Gastroesophageal sphincter (tissue), 3 donors: ENCODE measurements around the gene TRMT112.

ENCODE experiments used
- EP300 ChIP-seq: sonication (generic); formaldehyde crosslinking; IDR thresholded peaks from one replicate; pipeline ENCODE4 v1.6.1; 2017; ENCODE audit warnings: antibody characterized with exemption, mild to moderate bottlenecking
- POLR2A ChIP-seq, 2 donors: fragments of 450-650 bp; IDR thresholded peaks; one replicate each; pipeline ENCODE4 v1.6.1; 2017; ENCODE audit warnings: antibody characterized with exemption in 2 of 2, mild to moderate bottlenecking in 2 of 2, moderate library complexity in 1 of 2
- POLR2AphosphoS5 ChIP-seq: sonication (generic); formaldehyde crosslinking; IDR thresholded peaks from one replicate; pipeline ENCODE4 v1.6.1; 2017; ENCODE audit warnings: antibody characterized with exemption
- TF ChIP-seq, protein P1 (sequence below), 4 experiments: fragments of 200-600 bp in 2 of 4; fragments of 450-650 bp in 2 of 4; sonication (generic) in 1 of 4; IDR thresholded peaks; one replicate each; pipeline ENCODE4 v1.5.1; 2017 to 2019; ENCODE audit warnings: antibody characterized with exemption in 4 of 4, mild to moderate bottlenecking in 2 of 4, moderate library complexity in 2 of 4

- TF ChIP-seq, protein P1, sequence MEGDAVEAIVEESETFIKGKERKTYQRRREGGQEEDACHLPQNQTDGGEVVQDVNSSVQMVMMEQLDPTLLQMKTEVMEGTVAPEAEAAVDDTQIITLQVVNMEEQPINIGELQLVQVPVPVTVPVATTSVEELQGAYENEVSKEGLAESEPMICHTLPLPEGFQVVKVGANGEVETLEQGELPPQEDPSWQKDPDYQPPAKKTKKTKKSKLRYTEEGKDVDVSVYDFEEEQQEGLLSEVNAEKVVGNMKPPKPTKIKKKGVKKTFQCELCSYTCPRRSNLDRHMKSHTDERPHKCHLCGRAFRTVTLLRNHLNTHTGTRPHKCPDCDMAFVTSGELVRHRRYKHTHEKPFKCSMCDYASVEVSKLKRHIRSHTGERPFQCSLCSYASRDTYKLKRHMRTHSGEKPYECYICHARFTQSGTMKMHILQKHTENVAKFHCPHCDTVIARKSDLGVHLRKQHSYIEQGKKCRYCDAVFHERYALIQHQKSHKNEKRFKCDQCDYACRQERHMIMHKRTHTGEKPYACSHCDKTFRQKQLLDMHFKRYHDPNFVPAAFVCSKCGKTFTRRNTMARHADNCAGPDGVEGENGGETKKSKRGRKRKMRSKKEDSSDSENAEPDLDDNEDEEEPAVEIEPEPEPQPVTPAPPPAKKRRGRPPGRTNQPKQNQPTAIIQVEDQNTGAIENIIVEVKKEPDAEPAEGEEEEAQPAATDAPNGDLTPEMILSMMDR (IDR thresholded peaks at IDR 0.05): no peak
- TF ChIP-seq POLR2AphosphoS5 (no peak), POLR2A (IDR thresholded peaks at IDR 0.05) (no peak), EP300 (no peak)
Observed at GRCh38 chr11:64290352-64291261, 26.8 kb downstream of the TRMT112 start.
